RWPE2 (cell line): ENCODE results near the gene MYMK.

Source experiments
- ATAC-seq: fragments of 200-7000 bp; cut with Tn5 transposase; 3 replicates; pipeline ENCODE4 v1.9.1; 2021; ENCODE audit warnings: low read depth
- DNase-seq: peaks from one replicate; pipeline ENCODE4 v3.0.0-alpha.2; 2020; ENCODE audit warnings: low spot score
- H3K27ac ChIP-seq: fragments of 450-650 bp; 2 replicates; pipeline ENCODE4 v1.5.1; 2017; ENCODE audit warnings: mild to moderate bottlenecking; ENCODE audit not compliant: poor library complexity, severe bottlenecking
- H3K27me3 ChIP-seq: fragments of 250-450 bp; sonication (Bioruptor Pico); 2 replicates; pipeline ENCODE4 v1.5.1; 2021; ENCODE audit warnings: mild to moderate bottlenecking, moderate library complexity; ENCODE audit not compliant: insufficient read depth, poor library complexity, severe bottlenecking
- H3K36me3 ChIP-seq: fragments of 250-450 bp; sonication (Bioruptor Pico); 2 replicates; pipeline ENCODE4 v1.5.1; 2020; ENCODE audit warnings: low read depth, mild to moderate bottlenecking, moderate library complexity
- H3K4me1 ChIP-seq: fragments of 250-450 bp; sonication (Bioruptor Pico); 2 replicates; pipeline ENCODE4 v1.5.1; 2021; ENCODE audit warnings: mild to moderate bottlenecking, moderate library complexity; ENCODE audit not compliant: insufficient read depth, poor library complexity, severe bottlenecking
- H3K4me3 ChIP-seq: fragments of 250-450 bp; sonication (Bioruptor Pico); 2 replicates; pipeline ENCODE4 v1.5.1; 2021; ENCODE audit warnings: mild to moderate bottlenecking, moderate library complexity; ENCODE audit not compliant: severe bottlenecking
- H3K9me3 ChIP-seq: fragments of 250-450 bp; sonication (Bioruptor Pico); 2 replicates; pipeline ENCODE4 v1.5.1; 2021; ENCODE audit warnings: mild to moderate bottlenecking, moderate library complexity; ENCODE audit not compliant: severe bottlenecking
- CTCF ChIP-seq: fragments of 450-650 bp; IDR thresholded peaks from one replicate; pipeline ENCODE4 v1.5.1; 2017; ENCODE audit warnings: mild to moderate bottlenecking, moderate library complexity; ENCODE audit not compliant: poor library complexity, severe bottlenecking

MYMK gene

GRCh38 chr9:133473743-133474142 lies 51.0 kb downstream of the MYMK start:
- DNase-seq (no peak), ATAC-seq (no peak)
- no peaks in the 10 kb centered on the region for H3K27me3 ChIP-seq
- no peak overlapping the region for H3K4me3 ChIP-seq
- no peak overlapping the region for H3K27ac ChIP-seq
- no peak for TF ChIP-seq CTCF
- H3K4me1 ChIP-seq: no peaks in the 10 kb centered on the region
- peaks cover 27% of the 10 kb centered on the region for H3K36me3 ChIP-seq
- H3K9me3 ChIP-seq: no peaks in the 10 kb centered on the region

GRCh38 chr9:133472753-133473378 lies 51.9 kb downstream of the MYMK start:
- no peaks in the 10 kb centered on the region for H3K27me3 ChIP-seq
- peaks cover 25% of the 10 kb centered on the region for H3K36me3 ChIP-seq
- no peak overlapping the region for H3K4me3 ChIP-seq
- no peak for TF ChIP-seq CTCF
- no peaks in the 10 kb centered on the region for H3K9me3 ChIP-seq
- DNase-seq (no peak), ATAC-seq (no peak)
- no peak overlapping the region for H3K27ac ChIP-seq
- H3K4me1 ChIP-seq: no peaks in the 10 kb centered on the region

GRCh38 chr9:133472277-133472645 lies 52.5 kb downstream of the MYMK start:
- Histone ChIP-seq H3K9me3 (no peaks in the 10 kb centered on the region), H3K36me3 (peaks cover 18% of the 10 kb centered on the region), H3K27me3 (no peaks in the 10 kb centered on the region), H3K27ac (no peak overlapping the region), H3K4me3 (no peak overlapping the region), H3K4me1 (no peaks in the 10 kb centered on the region)
- ATAC-seq (no peak), DNase-seq (peak; percentile 56)
- TF ChIP-seq CTCF: no peak

DNA sequence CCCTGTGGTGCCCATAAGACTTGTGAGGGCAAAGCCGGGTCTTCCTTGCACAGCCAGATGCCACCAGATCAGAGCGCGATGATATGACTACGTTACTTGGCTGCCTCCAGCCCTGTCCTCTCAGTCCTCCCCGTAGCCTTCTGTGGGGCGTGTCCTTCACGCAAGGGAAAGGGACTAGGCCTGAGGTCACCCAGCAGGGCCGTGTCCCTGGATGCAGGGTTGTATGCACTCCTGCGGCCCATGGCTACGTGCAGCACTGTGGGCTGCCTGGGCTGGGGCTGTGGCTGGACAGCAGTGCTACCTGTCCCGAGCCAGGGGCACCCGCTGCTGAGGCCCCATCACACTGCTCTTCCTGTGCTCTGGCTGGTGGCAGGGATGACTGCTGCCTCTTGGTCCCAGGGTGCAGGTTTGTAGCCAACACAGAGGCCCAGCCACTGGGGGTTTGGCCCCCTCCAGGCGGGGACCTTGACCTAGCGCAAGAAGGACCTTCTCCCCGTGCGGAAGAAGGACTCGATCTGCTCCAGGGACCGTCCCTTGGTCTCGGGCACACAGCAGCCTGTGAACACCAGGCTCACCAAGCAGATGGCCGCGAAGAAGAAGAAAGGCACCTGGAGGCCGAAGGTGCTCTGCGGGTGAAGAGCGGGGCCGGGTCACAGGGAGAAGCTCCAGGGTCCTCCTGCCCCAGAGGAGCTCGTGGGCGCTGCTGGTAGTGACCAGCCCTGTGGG lies 53.0 kb downstream of the MYMK start:
- no peaks in the 10 kb centered on the region for H3K4me1 ChIP-seq
- TF ChIP-seq CTCF: no peak
- no peaks in the 10 kb centered on the region for H3K9me3 ChIP-seq
- H3K4me3 ChIP-seq: no peak overlapping the region
- ATAC-seq: no peak
- H3K27ac ChIP-seq: no peak overlapping the region
- peaks cover 13% of the 10 kb centered on the region for H3K36me3 ChIP-seq
- DNase-seq: peak; percentile 54
- H3K27me3 ChIP-seq: no peaks in the 10 kb centered on the region

DNA sequence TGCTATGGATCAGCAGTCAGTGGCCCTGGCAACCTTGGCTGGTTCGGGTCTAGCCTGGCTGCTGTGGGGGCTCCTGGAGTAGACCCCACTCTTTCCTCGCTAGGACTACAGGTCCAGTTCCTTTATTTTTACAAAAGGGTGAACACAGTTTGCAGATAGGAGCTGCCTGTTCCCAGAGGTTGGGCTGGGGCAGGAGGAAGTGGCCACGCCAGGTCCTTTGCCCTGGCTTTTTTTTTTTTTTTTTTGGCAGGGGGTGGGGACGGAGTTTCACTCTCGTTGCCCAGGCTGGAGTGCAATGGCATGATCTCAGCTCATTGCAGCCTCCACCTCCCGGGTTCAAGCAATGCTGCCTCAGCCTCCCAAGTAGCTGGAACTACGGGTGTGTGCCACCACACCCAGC lies 53.8 kb downstream of the MYMK start:
- TF ChIP-seq CTCF: no peak
- peaks cover 6% of the 10 kb centered on the region for H3K36me3 ChIP-seq
- H3K4me1 ChIP-seq: no peaks in the 10 kb centered on the region
- no peaks in the 10 kb centered on the region for H3K9me3 ChIP-seq
- no peak overlapping the region for H3K27ac ChIP-seq
- no peak overlapping the region for H3K4me3 ChIP-seq
- ATAC-seq (no peak), DNase-seq (no peak)
- H3K27me3 ChIP-seq: no peaks in the 10 kb centered on the region
